Hepatocyte (in vitro differentiated cells): ENCODE measurements around the gene AGBL4. TPM values are rescaled to one million over a fixed set of nuclear protein-coding genes. Genes with fewer than 3 reads are reported as not detected.

Experiments
- DNase-seq: peaks from one replicate; pipeline ENCODE4 v3.0.0-alpha.2; 2016; ENCODE audit warnings: low spot score
- H2AFZ ChIP-seq: fragments of 200-600 bp; sonication (generic); 2 replicates; pipeline ENCODE4 v1.6.0; 2016; ENCODE audit warnings: antibody characterized with exemption, mild to moderate bottlenecking
- H3K27ac ChIP-seq: fragments of 200-600 bp; sonication (generic); 2 replicates; pipeline ENCODE4 v1.5.1; 2016; ENCODE audit warnings: mild to moderate bottlenecking
- H3K27me3 ChIP-seq: fragments of 200-600 bp; sonication (generic); 2 replicates; pipeline ENCODE4 v1.6.1; 2016
- H3K36me3 ChIP-seq: fragments of 200-600 bp; sonication (generic); replicated peaks from 2 replicates; pipeline ENCODE4 v1.5.1; 2016; ENCODE audit warnings: low read depth; ENCODE audit not compliant: insufficient read depth
- H3K4me1 ChIP-seq: fragments of 200-600 bp; sonication (generic); 2 replicates; pipeline ENCODE4 v1.5.1; 2016; ENCODE audit warnings: mild to moderate bottlenecking, moderate library complexity; ENCODE audit not compliant: insufficient read depth
- H3K4me2 ChIP-seq: fragments of 200-600 bp; sonication (generic); 2 replicates; pipeline ENCODE4 v1.6.0; 2016
- H3K4me3 ChIP-seq: fragments of 200-600 bp; sonication (generic); 2 replicates; pipeline ENCODE4 v1.5.1; 2016; ENCODE audit warnings: mild to moderate bottlenecking
- H3K79me2 ChIP-seq: fragments of 200-600 bp; sonication (generic); 2 replicates; pipeline ENCODE4 v1.6.0; 2017; ENCODE audit warnings: mild to moderate bottlenecking
- H3K9me2 ChIP-seq: fragments of 200-600 bp; sonication (generic); replicated peaks from 2 replicates; pipeline ENCODE4 v1.6.0; 2017; ENCODE audit warnings: mild to moderate bottlenecking; ENCODE audit not compliant: insufficient read depth
- H3K9me3 ChIP-seq: fragments of 200-600 bp; sonication (generic); 2 replicates; pipeline ENCODE4 v1.5.1; 2016; ENCODE audit warnings: low read depth, mild to moderate bottlenecking
- H4K20me1 ChIP-seq: fragments of 200-600 bp; sonication (generic); 2 replicates; pipeline ENCODE4 v1.6.0; 2016; ENCODE audit warnings: mild to moderate bottlenecking; ENCODE audit not compliant: insufficient read depth, poor library complexity, severe bottlenecking
- EZH2 ChIP-seq: fragments of 200-600 bp; sonication (generic); IDR thresholded peaks from 2 replicates; pipeline ENCODE4 v1.6.1; 2016; ENCODE audit warnings: antibody characterized with exemption, mild to moderate bottlenecking, borderline replicate concordance
- EZH2phosphoT487 ChIP-seq: fragments of 200-600 bp; sonication (generic); IDR thresholded peaks from one replicate; pipeline ENCODE4 v1.6.1; 2018; ENCODE audit warnings: antibody characterized with exemption, mild to moderate bottlenecking, low read depth, moderate library complexity; ENCODE audit not compliant: unreplicated experiment, severe bottlenecking
- WGBS: methylation state at CpG from one replicate; pipeline ENCODE4 v1.1.6; 2016; ENCODE audit warnings: low lambda C conversion rate; ENCODE audit errors: missing lambda C conversion rate; 5-methylcytosine and 5-hydroxymethylcytosine counted together
- polyA plus RNA-seq: library from polyadenylated mRNA; unstranded; fragments of >200 nt; fragmentation: Nextera tagmentation; extraction: Ambion mirVana; gene quantifications from 2 replicates; pipeline ENCODE4 v1.2.1, GENCODE V29; 2016
- total RNA-seq: library from RNA; depleted of rRNA; stranded (reverse); fragments of >200 nt; gene quantifications from 2 replicates; pipeline ENCODE4 v1.2.3, GENCODE V29; 2014
- TF ChIP-seq, protein P1 (sequence below): fragments of 200-600 bp; sonication (generic); IDR thresholded peaks from 2 replicates; pipeline ENCODE4 v1.5.1; 2016; ENCODE audit warnings: antibody characterized with exemption, mild to moderate bottlenecking; ENCODE audit not compliant: poor library complexity

Gene AGBL4
- total and polyA plus RNA-seq, 2 experiments from 2014 or later, result 0.50 to 0.73 TPM

DNA sequence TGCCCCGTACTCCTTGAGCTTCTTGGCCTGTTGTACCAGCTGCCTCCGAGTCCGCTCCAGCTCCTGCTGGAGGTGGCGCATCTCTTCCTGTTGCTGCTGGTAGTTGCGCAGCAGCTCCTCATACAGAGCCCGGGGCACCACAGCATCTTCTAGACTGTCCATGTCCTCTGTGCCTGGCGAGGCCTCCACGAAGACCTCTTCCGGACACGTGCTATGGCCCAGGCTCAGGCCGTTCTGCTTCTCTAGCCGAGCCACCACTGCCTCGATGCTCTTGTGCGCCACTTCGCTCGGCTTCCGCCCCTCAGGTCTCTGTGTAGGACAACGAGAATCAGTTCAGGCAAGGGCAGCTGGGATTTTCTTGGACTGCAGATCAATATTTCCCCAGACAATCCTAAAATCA lies 1264.8 kb downstream of the AGBL4 start:
- no peaks in the 10 kb centered on the region for H3K9me3 ChIP-seq
- H2AFZ ChIP-seq, result no peak overlapping the region
- no peaks in the 10 kb centered on the region for H3K27me3 ChIP-seq
- no peaks in the 10 kb centered on the region for H3K9me2 ChIP-seq
- H4K20me1 ChIP-seq, result no peaks in the 10 kb centered on the region
- no peak overlapping the region for H3K27ac ChIP-seq
- no peak for DNase-seq
- H3K4me1 ChIP-seq, result peaks cover 15% of the 10 kb centered on the region
- no peaks in the 10 kb centered on the region for H3K79me2 ChIP-seq
- TF ChIP-seq EZH2phosphoT487, result no peak
- TF ChIP-seq, protein P1, sequence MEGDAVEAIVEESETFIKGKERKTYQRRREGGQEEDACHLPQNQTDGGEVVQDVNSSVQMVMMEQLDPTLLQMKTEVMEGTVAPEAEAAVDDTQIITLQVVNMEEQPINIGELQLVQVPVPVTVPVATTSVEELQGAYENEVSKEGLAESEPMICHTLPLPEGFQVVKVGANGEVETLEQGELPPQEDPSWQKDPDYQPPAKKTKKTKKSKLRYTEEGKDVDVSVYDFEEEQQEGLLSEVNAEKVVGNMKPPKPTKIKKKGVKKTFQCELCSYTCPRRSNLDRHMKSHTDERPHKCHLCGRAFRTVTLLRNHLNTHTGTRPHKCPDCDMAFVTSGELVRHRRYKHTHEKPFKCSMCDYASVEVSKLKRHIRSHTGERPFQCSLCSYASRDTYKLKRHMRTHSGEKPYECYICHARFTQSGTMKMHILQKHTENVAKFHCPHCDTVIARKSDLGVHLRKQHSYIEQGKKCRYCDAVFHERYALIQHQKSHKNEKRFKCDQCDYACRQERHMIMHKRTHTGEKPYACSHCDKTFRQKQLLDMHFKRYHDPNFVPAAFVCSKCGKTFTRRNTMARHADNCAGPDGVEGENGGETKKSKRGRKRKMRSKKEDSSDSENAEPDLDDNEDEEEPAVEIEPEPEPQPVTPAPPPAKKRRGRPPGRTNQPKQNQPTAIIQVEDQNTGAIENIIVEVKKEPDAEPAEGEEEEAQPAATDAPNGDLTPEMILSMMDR, result no peak
- no peak for TF ChIP-seq EZH2
- no peak overlapping the region for H3K4me2 ChIP-seq
- no peaks in the 10 kb centered on the region for H3K36me3 ChIP-seq
- WGBS, result 98% methylated on average over 18 of the region's 18 CpGs
- H3K4me3 ChIP-seq, result no peak overlapping the region

DNA sequence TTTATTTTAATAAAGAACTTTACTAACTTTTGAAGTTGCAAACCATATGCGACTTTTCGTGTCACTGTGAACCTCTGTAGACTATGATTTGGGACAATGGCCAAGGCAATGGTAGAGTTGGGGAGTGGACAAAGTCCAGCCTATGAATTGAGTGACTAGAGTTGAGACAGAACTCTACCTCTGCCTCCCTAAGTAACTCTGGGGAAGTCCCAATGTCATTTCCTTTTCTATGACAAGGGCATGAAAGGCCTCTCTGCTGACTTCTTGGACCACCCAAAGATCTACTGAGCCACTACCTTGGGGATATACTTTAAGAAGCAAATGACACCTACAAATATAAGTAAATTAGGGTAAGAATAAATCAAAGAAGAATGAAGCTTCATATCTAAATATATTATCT lies 1266.4 kb downstream of the AGBL4 start:
- Histone ChIP-seq H4K20me1 (no peaks in the 10 kb centered on the region), H3K4me1 (peaks cover 18% of the 10 kb centered on the region), H3K9me3 (no peaks in the 10 kb centered on the region), H3K4me2 (no peak overlapping the region), H3K4me3 (no peak overlapping the region), H3K79me2 (no peaks in the 10 kb centered on the region), H3K36me3 (no peaks in the 10 kb centered on the region), H3K9me2 (no peaks in the 10 kb centered on the region), H3K27ac (no peak overlapping the region), H2AFZ (no peak overlapping the region), H3K27me3 (no peaks in the 10 kb centered on the region)
- TF ChIP-seq EZH2 (no peak), EZH2phosphoT487 (no peak)
- DNase-seq, result no peak
- WGBS, result 98% methylated on average over 2 of the region's 2 CpGs

DNA sequence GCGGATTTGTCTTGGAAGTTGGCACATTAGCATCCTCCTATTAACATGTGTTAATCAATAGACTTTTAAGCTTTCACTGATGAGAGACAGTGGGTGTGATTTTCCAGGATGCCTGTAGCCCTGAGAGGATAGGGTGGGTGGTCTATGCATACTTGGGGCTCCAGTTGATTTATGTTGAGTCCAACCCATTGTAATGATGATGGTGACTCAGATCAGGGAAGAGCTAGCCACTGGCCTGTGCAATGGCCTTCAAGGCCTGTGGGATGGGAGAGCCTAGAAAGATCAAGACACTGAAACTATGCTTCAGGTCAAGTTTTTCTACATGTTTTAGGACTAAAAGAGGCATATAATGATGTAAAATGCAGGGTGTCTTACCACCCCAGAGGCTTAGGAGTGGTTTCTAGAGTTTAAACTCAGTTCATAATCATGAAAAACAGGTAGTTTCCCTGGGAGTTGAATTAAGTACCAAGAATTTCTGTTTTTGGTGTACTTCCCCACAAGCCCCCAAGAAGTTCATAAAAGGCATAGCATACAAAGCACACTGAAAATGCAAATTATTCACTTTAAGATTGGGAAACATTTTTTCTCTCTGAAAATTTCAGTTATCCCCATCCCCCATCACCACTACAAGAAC lies 1267.0 kb downstream of the AGBL4 start:
- H3K4me1 ChIP-seq, result peaks cover 15% of the 10 kb centered on the region
- H3K79me2 ChIP-seq, result no peaks in the 10 kb centered on the region
- no peaks in the 10 kb centered on the region for H3K9me2 ChIP-seq
- DNase-seq, result no peak
- H3K36me3 ChIP-seq, result no peaks in the 10 kb centered on the region
- H3K27me3 ChIP-seq, result no peaks in the 10 kb centered on the region
- TF ChIP-seq EZH2phosphoT487 (no peak), EZH2 (no peak)
- TF ChIP-seq, protein P1, result no peak
- no peaks in the 10 kb centered on the region for H3K9me3 ChIP-seq
- WGBS, result 93% methylated on average over 1 of the region's 1 CpG
- no peaks in the 10 kb centered on the region for H4K20me1 ChIP-seq
- H3K4me3 ChIP-seq, result no peak overlapping the region
- no peak overlapping the region for H3K4me2 ChIP-seq
- H3K27ac ChIP-seq, result no peak overlapping the region
- no peak overlapping the region for H2AFZ ChIP-seq

DNA sequence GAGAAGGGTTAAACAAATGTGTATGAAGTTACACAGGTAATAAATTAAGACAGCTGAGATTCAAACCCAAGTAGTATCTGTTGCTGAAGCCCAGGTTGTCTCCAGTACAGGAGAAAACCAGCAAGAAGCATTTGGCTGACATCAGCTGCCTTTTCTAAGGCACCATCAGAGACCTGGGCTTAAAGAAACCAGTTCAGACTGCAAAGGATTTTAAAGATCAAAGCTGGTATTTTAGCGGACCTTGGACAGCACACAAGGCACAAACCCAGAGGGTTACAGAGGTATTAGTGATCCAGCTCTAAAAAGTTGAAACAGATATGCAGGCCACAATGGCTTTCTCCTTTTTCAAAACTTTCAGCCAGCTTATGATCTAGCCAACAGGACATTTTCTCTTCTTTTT lies 1270.5 kb downstream of the AGBL4 start:
- no peaks in the 10 kb centered on the region for H3K9me3 ChIP-seq
- H3K27me3 ChIP-seq, result no peaks in the 10 kb centered on the region
- H3K27ac ChIP-seq, result no peak overlapping the region
- H3K36me3 ChIP-seq, result no peaks in the 10 kb centered on the region
- no peaks in the 10 kb centered on the region for H3K79me2 ChIP-seq
- DNase-seq, result peak; percentile 14
- no peaks in the 10 kb centered on the region for H4K20me1 ChIP-seq
- H2AFZ ChIP-seq, result no peak overlapping the region
- no peak overlapping the region for H3K4me3 ChIP-seq
- TF ChIP-seq EZH2, result no peak
- TF ChIP-seq, protein P1, result no peak
- TF ChIP-seq EZH2phosphoT487, result no peak
- H3K4me1 ChIP-seq, result peaks cover 6% of the 10 kb centered on the region
- WGBS, result 13% methylated on average over 1 of the region's 1 CpG
- H3K4me2 ChIP-seq, result no peak overlapping the region
- H3K9me2 ChIP-seq, result no peaks in the 10 kb centered on the region
